Fibroblast of skin of right quadriceps (primary cell): Measurements from ENCODE around the gene TOGARAM2.
"Not testable (repeated sequence)": the region's sequence is repeated elsewhere in the genome, so short reads cannot be mapped to it uniquely, and the experiment has no call there.

ENCODE experiments used
- DNase-seq: peaks from one replicate; pipeline ENCODE4 v3.0.0-alpha.2; 2013

TOGARAM2 gene

DNA sequence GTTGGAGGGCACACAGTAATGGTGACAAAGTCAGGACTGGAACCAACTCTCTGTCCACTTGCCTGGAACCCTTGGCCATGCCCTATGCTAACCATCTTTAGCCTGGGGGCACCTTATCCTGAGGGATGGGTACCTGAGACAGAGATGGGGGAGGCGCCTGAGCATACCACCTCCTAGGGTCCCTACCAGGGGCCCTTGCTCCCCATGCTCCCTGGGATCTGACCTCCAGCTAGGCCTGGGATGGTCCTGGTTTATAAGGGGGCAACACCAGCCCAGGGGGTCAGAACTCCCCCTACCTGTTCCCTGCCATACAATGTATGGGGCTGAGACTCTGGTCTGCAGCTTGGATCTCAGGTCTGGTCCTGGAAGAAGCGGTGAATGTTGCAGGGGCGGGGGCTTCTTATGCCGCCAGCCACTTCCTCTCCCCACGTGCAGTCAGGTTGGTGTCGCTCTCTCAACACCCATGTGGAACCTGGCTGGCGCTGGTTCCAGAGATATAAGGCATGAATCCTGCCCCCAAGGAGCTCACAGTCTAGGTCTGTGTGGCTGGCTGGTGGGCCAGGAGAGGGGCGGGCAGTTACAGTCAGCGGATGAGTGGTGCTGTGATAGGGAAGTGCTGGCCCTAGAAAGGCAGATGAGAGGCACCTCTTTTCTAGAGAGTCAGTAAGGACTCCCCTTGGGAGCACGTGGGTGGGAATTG is 3.8 kb upstream of the TOGARAM2 start:
- DNase-seq: no peak

DNA sequence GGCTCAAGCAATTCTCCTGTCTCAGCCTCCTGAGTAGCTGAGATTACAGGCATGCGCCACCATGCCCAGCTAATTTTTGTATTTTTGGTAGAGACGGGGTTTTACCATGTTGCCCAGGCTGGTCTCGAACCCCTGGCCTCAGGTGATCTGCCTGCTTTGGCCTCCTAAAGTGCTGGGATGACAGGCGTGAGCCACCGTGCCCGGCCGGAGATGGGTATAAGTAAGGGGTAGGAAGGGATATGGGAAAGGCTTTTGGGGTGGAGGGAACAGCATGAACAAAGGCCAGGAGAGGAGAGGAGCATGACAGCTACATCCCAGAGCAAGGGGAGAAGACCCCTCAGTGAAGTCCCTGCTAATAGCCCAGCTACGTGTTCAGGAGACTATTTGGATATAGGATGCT is 3.1 kb upstream of the TOGARAM2 start:
- DNase-seq: not testable (repeated sequence)

DNA sequence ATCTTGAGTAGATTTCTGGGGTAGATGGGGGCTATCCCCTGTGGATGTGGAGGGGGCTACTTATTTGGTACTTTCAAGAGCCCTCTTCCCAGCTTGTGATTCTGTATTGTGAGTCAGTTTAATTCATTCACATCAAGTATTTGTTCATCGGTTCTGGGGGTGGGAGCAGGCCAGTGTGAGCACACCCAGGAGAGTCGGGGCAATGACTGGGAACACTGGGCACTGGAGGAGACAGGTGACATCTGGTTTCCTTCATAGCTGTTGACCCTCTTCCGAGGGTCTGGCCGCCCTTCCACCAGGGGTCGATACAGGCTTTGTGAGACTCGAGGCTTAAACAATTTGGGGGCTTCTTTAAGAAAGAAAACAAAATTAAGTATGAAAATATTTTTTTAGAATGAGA is 2.5 kb upstream of the TOGARAM2 start:
- no peak for DNase-seq

DNA sequence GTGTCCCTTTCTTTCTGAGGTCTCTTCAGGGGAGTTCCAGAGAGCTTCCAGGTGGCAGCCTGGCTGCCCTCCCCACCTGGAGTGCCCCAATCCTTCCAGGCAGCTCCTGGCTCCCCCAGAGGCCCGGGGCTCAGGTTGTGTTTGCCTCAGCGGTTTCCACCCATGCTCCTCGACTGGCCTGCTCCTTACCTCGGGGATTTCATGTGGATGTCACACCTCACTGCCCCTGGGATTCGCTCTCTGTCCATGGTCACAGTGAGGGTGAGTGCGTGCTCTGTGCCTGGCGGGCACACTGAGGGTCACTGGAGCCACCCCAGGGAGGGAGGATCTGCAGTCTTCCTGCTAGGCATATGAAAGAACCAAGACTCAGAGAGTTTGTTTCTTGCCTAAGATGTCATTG is 2.1 kb upstream of the TOGARAM2 start:
- DNase-seq: no peak

DNA sequence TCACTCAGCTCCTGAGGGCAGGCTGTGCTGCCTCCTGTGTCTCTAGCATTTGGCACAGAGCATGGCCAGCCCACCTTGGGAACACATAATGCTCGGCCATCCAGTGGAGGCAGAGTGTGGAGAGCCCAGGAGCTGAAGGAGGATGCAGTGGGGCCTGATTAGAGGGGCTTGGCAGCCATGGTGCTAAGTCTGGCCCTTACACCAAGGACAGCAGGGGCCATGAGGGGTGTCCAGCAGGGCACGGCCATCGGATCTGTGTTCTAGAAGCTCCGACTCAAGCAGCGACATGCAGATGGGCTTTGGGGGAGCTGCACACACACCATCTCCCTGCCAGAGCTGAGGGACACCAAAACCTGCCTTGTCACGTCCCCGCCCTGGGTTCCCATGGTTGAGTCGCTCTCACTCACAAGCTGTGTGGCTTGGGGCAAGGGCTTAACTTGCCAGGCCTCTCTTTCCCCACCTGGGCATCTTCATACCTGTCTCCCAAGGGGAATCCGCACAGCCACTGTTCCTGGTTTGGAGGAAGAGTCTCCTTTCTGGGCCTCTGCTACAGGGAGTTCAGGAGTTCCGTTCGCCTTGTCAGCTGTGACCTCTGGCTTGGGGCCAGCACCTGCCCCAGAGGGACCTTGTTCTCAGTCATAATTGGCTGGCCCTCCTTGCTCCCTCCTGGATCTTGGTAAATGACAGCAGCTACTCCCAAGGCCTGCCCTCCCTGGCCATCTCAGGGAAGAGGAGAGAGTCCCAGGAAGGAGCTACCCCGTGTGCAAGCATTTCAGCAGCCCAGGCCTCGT is 1.3 kb upstream of the TOGARAM2 start:
- no peak for DNase-seq

DNA sequence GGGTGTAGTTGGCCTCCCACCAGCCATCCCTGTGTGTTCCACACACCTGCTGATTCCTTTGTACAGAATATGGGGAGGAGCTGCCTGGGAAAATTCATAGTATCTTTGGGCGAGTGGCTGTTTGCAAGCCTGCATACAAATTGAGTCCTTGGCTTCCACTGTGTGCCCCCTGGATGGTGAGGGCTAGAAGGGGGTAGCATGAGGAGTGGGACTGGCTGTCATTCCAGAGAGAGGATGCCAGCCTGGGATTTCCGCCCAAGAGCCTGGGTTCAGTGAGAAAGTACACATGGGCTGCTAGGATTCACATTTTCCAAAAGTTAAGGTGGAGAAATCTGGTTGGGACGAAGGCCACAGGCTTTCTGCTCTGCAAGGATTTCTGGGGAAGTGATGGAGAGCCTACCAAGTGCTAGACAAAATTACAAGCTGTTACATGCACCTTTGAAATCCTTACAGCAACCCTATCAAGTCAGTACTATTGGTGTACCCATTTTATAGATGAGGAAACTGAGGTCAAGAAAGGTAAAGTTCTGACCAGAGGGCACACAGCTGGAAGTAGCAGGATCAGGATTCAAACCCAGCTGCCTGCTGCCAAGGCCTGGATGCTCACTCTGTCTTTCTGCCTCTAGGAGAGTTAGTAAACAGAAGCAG is 606 bp upstream of the TOGARAM2 start:
- DNase-seq: no peak

DNA sequence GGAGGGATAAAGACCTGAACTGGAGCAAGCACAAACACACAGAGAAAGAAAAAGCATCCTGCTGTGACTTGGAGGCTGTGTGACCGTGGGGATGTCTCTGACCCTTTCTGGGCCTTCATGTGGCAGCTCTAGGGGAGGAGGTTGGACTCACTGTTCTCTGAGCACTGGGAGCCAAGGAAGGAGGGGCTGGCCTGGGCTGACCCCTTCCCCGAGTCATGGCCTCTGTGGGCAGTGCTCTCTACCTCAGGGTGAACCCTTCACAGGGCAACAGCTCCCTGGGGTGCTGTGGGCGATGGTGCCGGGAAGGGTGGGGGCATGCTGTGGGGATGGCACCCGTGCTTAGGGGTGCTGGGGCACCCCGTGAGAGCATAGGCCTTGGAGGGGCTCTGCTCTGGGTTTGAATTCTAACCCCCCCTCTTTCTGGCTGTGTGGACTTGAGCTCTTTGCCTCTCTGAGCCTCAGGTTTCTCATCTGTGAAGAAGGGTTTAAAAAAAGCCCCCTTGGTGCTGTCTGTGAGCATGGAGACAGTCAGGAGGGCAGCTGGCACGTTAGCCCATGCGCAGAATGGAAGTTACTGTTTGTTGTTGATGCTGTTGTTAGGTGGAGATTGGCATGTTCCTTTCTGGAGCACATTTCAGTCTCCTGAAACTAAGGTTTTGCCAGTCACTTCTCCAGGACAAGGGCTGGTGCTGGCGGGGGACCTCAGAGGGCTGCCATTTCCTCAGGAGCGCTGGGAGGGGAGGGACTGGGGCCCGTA is 700 bp downstream of the TOGARAM2 start:
- no peak for DNase-seq

DNA sequence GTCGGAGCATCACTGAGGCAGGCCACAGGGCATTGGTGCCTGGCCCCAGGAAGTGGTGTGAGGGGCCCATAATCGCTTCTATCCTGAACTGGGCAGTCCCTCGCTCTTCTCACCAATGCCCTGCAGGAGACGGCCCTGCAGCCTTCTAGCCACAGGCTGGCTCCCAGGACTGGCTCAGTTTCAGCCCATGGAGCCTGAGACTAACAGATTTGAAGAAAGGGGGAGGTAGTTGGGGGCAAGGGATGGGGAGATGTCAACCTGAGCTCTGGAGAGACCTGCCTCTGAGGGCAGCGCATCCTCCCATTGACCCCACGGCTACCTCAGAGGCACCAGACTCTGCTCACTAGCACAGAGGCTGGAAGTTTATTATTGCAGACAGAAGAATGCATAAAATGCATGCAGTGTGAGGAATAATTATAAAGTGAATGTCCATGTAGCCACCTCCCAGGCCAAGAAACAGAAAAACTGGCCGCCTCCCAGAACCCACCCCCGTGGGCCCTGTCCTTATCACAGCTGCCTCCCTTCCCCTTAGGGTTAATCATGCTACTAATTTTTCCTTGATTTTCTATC is 1.4 kb downstream of the TOGARAM2 start:
- no peak for DNase-seq

DNA sequence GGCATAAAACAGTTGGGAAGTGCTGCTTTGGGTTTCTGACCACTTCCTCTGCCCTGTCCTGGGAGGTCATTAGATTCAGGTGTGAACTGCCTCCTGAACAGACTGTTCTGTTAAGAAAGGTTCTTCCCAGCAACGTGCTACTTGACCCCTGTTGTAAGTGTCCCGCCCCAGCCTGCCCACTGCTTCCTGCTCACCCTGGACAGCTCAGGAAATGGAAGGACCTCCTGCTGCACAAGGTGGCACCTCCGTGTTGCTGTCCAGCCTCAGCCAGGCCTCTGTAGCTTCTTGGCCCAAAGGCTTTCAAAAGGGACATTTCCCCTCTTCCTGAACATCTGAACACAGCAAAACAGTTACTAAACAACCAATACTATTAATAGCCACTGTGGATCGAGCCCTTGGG is 5.3 kb downstream of the TOGARAM2 start:
- no peak for DNase-seq

DNA sequence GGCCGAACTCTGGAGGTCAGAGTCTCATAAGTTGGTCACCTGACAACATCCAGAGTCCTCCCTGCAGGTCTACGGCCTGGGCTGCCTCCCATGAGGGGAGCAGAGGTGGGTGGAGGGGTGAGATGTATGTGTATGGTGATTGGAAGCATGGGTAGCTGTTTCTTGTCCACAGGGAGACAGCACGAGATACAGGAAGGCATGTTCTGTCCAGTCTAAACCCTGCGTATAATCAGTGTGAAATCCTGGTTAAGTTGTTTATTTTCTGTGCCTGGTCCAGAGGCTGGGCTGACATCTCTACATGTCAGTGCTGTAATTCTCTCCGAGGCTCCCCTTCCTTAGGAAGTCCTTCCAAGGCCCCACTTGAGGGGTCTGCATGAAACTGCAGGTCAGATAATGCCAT is 8.9 kb downstream of the TOGARAM2 start:
- DNase-seq: no peak

DNA sequence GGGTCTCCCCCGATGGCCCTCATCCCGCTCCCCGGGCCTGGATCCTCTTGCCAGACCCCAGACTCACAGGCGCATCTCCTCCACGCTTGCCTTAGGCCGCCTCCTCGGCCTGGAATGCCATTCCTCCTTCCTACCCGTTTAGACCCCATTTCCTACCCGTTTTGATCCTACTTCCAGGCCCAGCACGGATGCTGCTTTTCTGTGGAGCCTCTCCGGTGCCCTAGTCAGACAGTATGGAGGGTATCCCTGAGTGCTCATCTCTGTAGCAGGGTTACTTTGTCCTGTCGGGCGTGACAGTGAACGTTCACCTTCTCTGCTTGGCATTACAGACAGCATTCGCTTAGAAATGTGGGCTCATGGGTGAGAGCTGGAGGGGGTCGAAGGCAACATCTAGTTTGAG is 9.3 kb downstream of the TOGARAM2 start:
- no peak for DNase-seq

DNA sequence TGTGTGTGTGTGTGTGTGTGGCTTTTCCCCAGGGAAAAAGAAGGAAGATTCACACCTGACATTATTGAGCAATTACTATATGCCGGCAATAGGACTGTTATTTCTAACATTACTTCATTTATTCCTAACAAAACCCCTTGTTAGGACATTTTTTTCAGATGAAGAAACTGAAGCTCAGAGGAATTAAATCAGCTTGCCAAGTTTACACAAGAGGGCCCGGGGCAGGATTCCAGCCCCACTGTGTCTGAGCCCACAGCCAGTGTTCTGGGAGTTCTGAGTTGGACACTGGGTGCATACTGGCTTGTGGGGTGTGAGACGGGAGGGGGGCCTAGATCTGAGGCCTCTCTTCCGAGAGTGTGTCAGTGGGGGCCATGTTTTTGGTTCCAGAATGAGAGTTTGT is 9.9 kb downstream of the TOGARAM2 start:
- no peak for DNase-seq

DNA sequence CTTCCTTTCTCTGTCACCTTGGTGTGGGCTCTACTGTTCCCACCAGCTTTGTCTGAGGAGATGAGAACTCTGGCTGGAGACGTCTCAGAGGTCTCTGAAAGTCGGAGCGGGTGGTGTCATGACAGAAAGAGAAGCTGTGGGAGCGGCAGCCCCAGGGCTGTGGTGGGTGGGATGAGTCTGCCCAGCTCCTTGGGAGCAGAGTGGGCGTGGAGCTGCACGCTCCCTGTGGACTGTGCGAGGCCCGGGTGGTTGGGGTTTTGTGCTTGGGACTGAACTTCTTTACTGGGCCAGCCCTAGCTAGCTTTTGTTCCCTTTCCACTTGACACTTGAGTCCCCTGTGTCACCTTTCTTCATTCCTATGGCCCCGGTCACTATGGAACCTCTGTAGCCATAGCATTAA is 10.4 kb downstream of the TOGARAM2 start:
- no peak for DNase-seq

DNA sequence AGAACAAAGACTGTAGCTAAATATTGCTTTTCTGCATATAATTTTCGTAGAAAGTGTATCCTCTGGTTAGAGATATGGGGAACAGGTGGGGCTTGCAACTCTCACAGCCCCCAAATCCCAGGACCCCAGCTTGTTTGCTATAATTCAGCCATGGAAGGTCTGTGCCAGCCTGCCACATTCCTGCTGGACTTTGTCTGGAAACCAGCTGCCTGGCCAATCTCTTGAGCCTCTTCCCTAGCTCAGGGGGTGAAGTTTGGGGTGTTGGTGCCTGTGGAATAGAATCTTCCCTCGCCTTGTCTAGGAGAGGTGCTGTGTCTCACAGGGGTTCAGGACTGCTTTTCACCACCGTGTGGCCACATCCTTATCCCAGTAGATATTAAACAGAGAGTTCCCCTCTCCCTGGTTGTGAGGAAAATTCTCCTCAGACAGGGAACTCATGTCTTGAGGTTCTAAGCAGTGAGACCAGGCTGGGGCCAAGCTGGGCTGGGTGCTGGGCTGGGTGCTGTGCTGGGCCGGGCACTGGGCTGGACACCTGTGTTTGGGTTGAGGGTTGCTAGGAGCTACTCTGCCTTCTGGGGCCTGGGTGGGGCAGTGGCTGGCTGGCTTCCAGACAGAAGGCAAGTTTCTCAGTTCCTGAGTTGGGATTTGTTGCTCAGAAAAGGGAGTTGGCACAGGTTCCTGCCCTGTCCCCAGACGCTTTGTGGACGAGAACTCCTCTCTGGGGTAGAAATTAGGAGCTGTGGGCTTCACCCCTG is 12.3 kb downstream of the TOGARAM2 start:
- DNase-seq: no peak

DNA sequence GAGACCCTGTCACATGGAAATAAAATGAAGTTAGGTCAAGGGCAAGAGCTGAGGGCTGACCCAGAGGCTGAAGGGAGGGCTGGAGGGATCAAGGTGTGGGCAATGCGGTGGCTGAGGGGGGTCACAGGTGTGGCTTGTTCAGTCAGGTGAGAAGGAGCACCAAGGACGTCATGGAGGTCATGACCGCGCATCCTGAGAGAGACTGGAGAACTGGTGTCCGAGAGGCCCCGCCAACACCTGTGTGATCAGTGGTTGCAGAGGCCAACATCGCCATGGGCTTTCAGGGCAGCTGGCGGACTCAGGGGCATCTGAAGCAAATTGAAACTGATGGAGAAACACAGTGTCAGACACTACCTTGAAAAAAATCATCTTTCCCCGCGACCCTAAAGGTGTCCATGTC is 13.0 kb downstream of the TOGARAM2 start:
- DNase-seq: no peak

DNA sequence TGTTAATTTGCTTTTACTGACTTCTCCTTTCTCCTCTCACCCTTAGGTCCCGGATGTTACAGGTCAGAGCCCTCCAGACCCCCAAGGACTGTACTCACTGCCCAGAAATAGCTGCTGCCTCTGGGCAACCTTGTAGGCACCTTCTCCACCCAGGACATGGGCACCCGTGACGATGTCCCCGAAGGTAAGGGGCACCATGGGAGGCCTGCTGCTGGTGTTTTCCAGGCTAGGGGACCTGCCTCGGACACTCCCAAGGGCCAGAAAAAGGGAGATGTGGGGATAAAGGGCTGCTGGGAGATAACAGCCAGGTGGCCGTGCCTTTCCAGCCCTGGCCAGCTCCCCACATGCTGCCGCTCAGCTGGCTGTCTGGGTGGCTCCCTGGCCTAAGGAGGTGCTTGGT is 13.6 kb downstream of the TOGARAM2 start:
- no peak for DNase-seq

DNA sequence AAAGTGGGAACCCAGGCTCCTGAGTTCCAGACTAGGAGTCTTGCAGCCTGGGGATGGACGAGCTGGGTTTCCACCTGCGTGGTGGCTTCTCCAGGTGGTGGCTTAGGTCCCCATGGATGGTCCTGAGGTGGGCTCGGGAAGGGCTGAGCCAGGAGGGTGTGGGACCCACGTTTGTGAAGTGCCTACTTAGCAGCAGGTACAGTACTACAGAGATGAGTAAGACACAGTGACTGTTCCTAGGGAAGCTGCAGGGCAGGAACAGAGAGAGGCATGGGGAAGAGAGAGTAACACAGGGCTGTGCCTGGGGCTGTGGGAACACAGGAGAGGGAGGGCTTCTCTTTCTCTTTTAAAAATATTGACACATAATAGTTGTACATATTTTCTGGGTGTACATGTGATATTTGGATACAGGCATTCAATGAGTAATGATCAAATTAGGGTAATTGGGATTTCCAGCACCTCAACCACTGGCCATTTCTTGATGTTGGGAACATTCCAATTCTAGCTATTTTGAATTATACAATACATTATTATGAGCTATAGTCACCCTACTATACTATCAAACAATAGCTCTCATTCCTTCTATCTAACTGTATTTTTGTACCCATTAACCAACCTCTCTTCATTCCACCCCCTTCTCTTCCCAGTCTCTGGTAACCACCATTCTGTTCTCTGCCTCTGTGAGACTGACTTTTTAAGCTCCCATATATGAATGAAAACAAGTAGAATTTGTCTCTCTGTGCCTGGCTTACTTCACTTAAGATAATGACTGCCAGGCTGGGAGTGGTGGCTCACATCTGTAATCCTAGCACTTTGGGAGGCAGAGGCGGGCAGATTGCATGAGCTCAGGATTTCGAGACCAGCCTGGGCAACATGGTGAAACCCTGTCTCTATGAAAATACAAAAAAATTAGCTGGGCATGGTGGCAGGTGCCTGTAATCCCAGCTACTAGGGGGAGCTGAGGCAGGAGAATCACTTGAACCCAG is 15.0 kb downstream of the TOGARAM2 start:
- no peak for DNase-seq

DNA sequence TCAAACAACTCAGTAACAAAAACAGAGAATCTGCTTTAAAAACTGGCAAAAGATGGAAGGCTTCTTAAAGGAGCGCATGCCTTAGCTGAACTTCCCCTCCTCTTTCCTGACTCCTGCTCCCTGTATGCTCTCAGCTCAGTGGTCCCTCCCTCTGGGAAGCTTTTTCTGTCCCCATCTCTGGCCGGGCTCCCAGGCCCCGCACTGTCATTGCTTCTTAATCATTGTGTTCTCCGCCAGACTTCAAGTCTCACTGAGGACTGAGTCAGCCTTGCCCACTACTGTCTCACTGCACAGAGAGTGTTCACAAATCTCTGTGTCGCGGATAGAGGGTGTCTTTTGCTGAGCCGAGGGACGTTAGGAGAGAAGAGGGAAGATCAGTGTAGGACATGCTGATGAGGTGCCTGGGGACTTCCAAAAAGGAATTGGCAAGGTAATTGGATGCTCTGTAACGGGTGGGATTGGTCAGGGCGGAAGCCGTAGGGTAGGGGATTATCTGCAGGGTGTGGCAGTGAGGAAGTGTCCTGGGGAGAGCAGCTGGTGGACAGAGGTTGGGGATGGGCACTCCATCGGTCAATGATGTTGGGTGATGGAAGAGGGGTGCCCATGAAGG is 16.2 kb downstream of the TOGARAM2 start:
- DNase-seq: peak; percentile 23

DNA sequence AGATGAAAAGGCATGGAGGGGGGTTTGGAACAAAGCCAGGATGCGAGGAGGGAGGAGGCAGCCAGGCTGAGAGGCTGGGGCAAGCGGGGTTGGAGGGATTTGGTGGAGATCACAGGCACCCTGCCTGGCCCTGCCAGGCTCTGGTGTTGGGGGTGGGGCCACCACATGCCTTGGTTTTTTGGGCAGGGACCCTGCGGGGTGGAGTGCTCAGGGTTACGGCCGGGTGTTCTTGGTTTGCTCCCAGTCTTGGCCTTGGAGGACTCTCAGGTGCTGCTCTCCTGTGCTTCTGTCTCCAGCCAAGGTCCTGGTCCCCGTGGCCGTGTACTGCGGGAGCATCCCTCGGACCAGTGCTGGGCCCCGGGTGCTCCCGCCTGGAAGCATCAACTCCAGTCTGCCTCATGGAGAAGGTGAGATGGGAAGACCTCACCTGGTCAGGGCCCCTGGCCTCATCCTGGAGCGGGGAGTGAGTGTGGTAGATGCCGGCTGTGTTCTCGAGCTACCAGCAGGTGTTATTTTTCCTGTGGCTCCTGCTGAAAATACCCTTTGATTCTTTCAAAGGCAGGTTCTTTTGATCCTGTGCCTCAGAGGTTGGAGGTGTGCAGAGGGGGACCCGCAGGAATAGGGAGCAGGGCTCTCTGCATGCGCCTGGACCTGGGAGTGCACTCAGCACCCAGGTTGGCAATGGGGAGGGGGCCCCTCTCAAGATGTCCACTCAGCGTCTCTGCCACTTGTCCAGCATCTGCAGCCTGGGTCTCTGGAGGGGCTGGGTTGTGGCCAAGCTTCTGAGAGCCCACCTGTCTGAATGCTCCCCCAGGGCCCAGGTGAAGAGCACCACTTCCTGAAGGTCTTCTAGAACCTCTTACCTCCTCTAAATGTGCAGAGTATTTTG is 17.0 kb downstream of the TOGARAM2 start:
- no peak for DNase-seq
